ENCODE measurements around the gene PSMB8. TPM values are rescaled to one million over a fixed set of nuclear protein-coding genes. Genes with fewer than 3 reads are reported as not detected.

The PSMB8 gene
- total and polyA plus RNA-seq, 5 donors from 2014 or later: 185 to 803 (median 469) TPM

Other genes starting within 250 kb of the PSMB8 start
- gene HLA-DQA1, start 206.6 kb downstream of the PSMB8 start, total RNA-seq: 20.3 TPM
- gene HLA-DQA1, start 206.6 kb downstream of the PSMB8 start, polyA plus RNA-seq: 10 to 100 TPM in 3 of 4 donors, 1 to 10 TPM in 1; 4.2 to 86.7 (median 21.8) TPM
- gene HLA-DQB1, start 177.4 kb downstream of the PSMB8 start, total RNA-seq: 204 TPM
- 100 to 1,000 TPM in 2 of 4 donors, 10 to 100 TPM in 1, 1 to 10 TPM in 1; 6.1 to 234 (median 99.9) TPM for gene HLA-DQB1, start 177.4 kb downstream of the PSMB8 start, polyA plus RNA-seq
- 0.32 TPM for gene HLA-DQA2, start 102.7 kb downstream of the PSMB8 start, total RNA-seq
- gene HLA-DQA2, start 102.7 kb downstream of the PSMB8 start, polyA plus RNA-seq: 1 to 10 TPM in 3 of 4 donors, not detected in 1; 1.5 to 2.8 (median 2.2) TPM
- 5.4 TPM for gene HLA-DQB2, start 80.5 kb downstream of the PSMB8 start, total RNA-seq
- 1 to 10 TPM in 2 of 4 donors, not detected in 2; 3.7 to 3.8 TPM for gene HLA-DQB2, start 80.5 kb downstream of the PSMB8 start, polyA plus RNA-seq
- 6.8 TPM for gene HLA-DOB, start 27.0 kb downstream of the PSMB8 start, total RNA-seq
- gene HLA-DOB, start 27.0 kb downstream of the PSMB8 start, polyA plus RNA-seq: 1 to 10 TPM in 2 of 4 donors, under 1 TPM in 2; 0.31 to 4.3 (median 1.6) TPM
- gene TAP2, start 5.3 kb downstream of the PSMB8 start, total RNA-seq: 165 TPM
- gene TAP2, start 5.3 kb downstream of the PSMB8 start, polyA plus RNA-seq: 10 to 100 TPM in 3 of 4 donors, 1 to 10 TPM in 1; 7.2 to 56.3 (median 31.9) TPM
- gene TAP1, start 9.7 kb upstream of the PSMB8 start, total RNA-seq: 220 TPM
- gene TAP1, start 9.7 kb upstream of the PSMB8 start, polyA plus RNA-seq: 100 to 1,000 TPM; 386 to 477 (median 440) TPM
- gene PSMB9, start 10.1 kb upstream of the PSMB8 start, total RNA-seq: 148 TPM
- gene PSMB9, start 10.1 kb upstream of the PSMB8 start, polyA plus RNA-seq: 100 to 1,000 TPM; 503 to 896 (median 615) TPM
- gene HLA-DMB, start 97.0 kb upstream of the PSMB8 start, total RNA-seq: 17.6 TPM
- 10 to 100 TPM; 12.8 to 44.2 (median 32.4) TPM for gene HLA-DMB, start 97.0 kb upstream of the PSMB8 start, polyA plus RNA-seq
- 53.1 TPM for gene HLA-DMA, start 109.0 kb upstream of the PSMB8 start, total RNA-seq
- gene HLA-DMA, start 109.0 kb upstream of the PSMB8 start, polyA plus RNA-seq: 10 to 100 TPM; 32.3 to 89.3 (median 70.1) TPM
- gene BRD2, start 124.5 kb upstream of the PSMB8 start, total RNA-seq: 425 TPM
- gene BRD2, start 124.5 kb upstream of the PSMB8 start, polyA plus RNA-seq: 10 to 100 TPM; 43.9 to 58.7 (median 53.8) TPM
- 14.0 TPM for gene HLA-DOA, start 165.5 kb upstream of the PSMB8 start, total RNA-seq
- gene HLA-DOA, start 165.5 kb upstream of the PSMB8 start, polyA plus RNA-seq: 10 to 100 TPM in 1 of 4 donors, 1 to 10 TPM in 3; 7.0 to 14.9 (median 8.9) TPM
- gene HLA-DPA1, start 229.6 kb upstream of the PSMB8 start, total RNA-seq: 102 TPM
- 100 to 1,000 TPM in 3 of 4 donors, 10 to 100 TPM in 1; 97.9 to 292 (median 209) TPM for gene HLA-DPA1, start 229.6 kb upstream of the PSMB8 start, polyA plus RNA-seq
- 153 TPM for gene HLA-DPB1, start 231.9 kb upstream of the PSMB8 start, total RNA-seq
- 100 to 1,000 TPM; 144 to 335 (median 244) TPM for gene HLA-DPB1, start 231.9 kb upstream of the PSMB8 start, polyA plus RNA-seq

Measured in CD4-positive, CD25-positive, alpha-beta regulatory T cell (primary cell).